Ovary (tissue), 9 donors: ENCODE results near the gene PNMA8B. TPM values are rescaled to one million over a fixed set of nuclear protein-coding genes. Genes with fewer than 3 reads are reported as not detected.

Experiments
- DNase-seq, 5 donors: peaks; one replicate each; pipeline ENCODE4 v3.0.0-alpha.2; 2019 to 2020
- H3K27ac ChIP-seq, 2 donors: fragments of 200-600 bp; one replicate each; pipeline versions ENCODE4 v1.5.1 to v1.8.0; 2019 to 2022
- H3K27me3 ChIP-seq: fragments of 200-600 bp; one replicate; pipeline ENCODE4 v1.8.0; 2022
- H3K36me3 ChIP-seq: fragments of 200-600 bp; sonication (generic); one replicate; pipeline ENCODE4 v1.5.1; 2019
- H3K4me1 ChIP-seq: one replicate; pipeline ENCODE4 v1.8.1; 2013; ENCODE audit warnings: mild to moderate bottlenecking, moderate library complexity; ENCODE audit not compliant: insufficient read depth
- H3K4me3 ChIP-seq: fragments of 200-600 bp; sonication (generic); one replicate; pipeline ENCODE4 v1.5.1; 2017
- H3K9me3 ChIP-seq, 2 donors: fragments of 200-600 bp in 1 of 2; sonication (generic) in 1 of 2; one replicate each; pipeline versions ENCODE4 v1.5.1 to v1.8.1; 2013 to 2019; ENCODE audit warnings: mild to moderate bottlenecking in 1 of 2, moderate library complexity in 1 of 2
- CTCF ChIP-seq, 3 donors: fragments of 450-650 bp in 2 of 3; fragments of 200-600 bp in 1 of 3; IDR thresholded peaks; one replicate each; pipeline versions ENCODE4 v1.5.1 to v1.8.0; 2016 to 2022; ENCODE audit warnings: antibody characterized with exemption in 3 of 3, mild to moderate bottlenecking in 1 of 3
- EP300 ChIP-seq: sonication (generic); formaldehyde crosslinking; IDR thresholded peaks from one replicate; pipeline ENCODE4 v1.6.1; 2017; ENCODE audit warnings: antibody characterized with exemption
- POLR2A ChIP-seq: fragments of 450-650 bp; IDR thresholded peaks from one replicate; pipeline ENCODE4 v1.6.1; 2017; ENCODE audit warnings: antibody characterized with exemption, mild to moderate bottlenecking, moderate library complexity
- WGBS, 3 donors: extraction: QIAGEN DNeasy Blood & Tissue Kit in 1 of 3; methylation state at CpG; one replicate each; pipeline versions ENCODE4 v1.1.5 to v1.1.7; 2013 to 2017; 5-methylcytosine and 5-hydroxymethylcytosine counted together
- intact Hi-C, 4 donors: fragments of 100-400 bp; cut with DNase I; formaldehyde crosslinking; loops; one replicate each; pipeline versions ENCODE4 v1.11.0 to v1.15.1; 2022 to 2023
- polyA plus RNA-seq, 2 donors: library from polyadenylated mRNA; stranded (reverse); fragments of 200-250 nt in 1 of 2; fragments of 350-450 nt in 1 of 2; fragmentation: Illumina TruSeq in 1 of 2; extraction: RNeasy Lipid Tissue Mini Kit (QIAGEN cat#74804) in 1 of 2; gene quantifications; one replicate each; pipeline ENCODE4 v1.2.3, GENCODE V29; 2013 to 2014
- total RNA-seq, 7 donors: library from RNA; depleted of rRNA in 2 of 7; stranded (reverse); fragments of >200 nt in 2 of 7; fragmentation: NEBNext Ultra II Directional in 3 of 7; extraction: Animal tissue kit (Norgen Biotek cat#: 25700) in 3 of 7; gene quantifications; one replicate each; pipeline versions ENCODE4 v1.1.0 to v1.2.4, GENCODE V29; 2016 to 2023
- donor health status: DM: no; HTN: no; CAD: no; lungs with moderate emphysema.
- donor health status: DM: no; HTN: no; CAD: no.
- donor health status: Bipolar disorder and iron deficiency.
- donor health status: DM: yes; HTN: yes; CAD: no.
- donor health status: DM: no; HTN: no; CAD: no.
- donor health status: DM: yes; HTN: yes; CAD: no.

PNMA8B gene
- total and polyA plus RNA-seq, 9 donors = 0.97 to 10.6 (median 5.3) TPM

GRCh38 chr19:46446021-46446420 lies 49.6 kb downstream of the PNMA8B start:
- Histone ChIP-seq H3K4me1 (peaks cover 13% of the 10 kb centered on the region), H3K9me3 (no peaks in the 10 kb centered on the region), H3K27me3 (no peaks in the 10 kb centered on the region), H3K4me3 (no peak overlapping the region), H3K27ac (no peak overlapping the region), H3K36me3 (no peaks in the 10 kb centered on the region)
- intact Hi-C loops = no loop called here
- no peak for DNase-seq
- WGBS, 3 donors = 84 to 87% (median 87%) methylated on average over 15 of the region's 15 CpGs
- TF ChIP-seq CTCF (IDR thresholded peaks at IDR 0.05) (no peak), EP300 (no peak), POLR2A (no peak)

- Histone ChIP-seq H3K27ac (peak overlapping the region in 1 of 2 donors; percentile 55), H3K4me3 (no peak overlapping the region), H3K27me3 (no peaks in the 10 kb centered on the region), H3K9me3 (no peaks in the 10 kb centered on the region), H3K36me3 (no peaks in the 10 kb centered on the region), H3K4me1 (peaks cover 13% of the 10 kb centered on the region)
- WGBS, 3 donors = 25 to 28% (median 25%) methylated on average over 8 of the region's 8 CpGs
- TF ChIP-seq CTCF (IDR thresholded peaks at IDR 0.05) (no peak), EP300 (no peak), POLR2A (no peak)
- DNase-seq = peak; percentile 67 to 80 (median 70)
- intact Hi-C loops = no loop called here
Observed at GRCh38 chr19:46442808-46443450, 52.7 kb downstream of the PNMA8B start.

GRCh38 chr19:46441866-46442265 lies 53.8 kb downstream of the PNMA8B start:
- H3K27ac ChIP-seq = peak overlapping the region in 1 of 2 donors; percentile 55
- H3K4me1 ChIP-seq = peaks cover 13% of the 10 kb centered on the region
- TF ChIP-seq POLR2A (no peak), EP300 (no peak), CTCF (IDR thresholded peaks at IDR 0.05) (no peak)
- DNase-seq = no peak
- H3K9me3 ChIP-seq = no peaks in the 10 kb centered on the region
- no peak overlapping the region for H3K4me3 ChIP-seq
- no peaks in the 10 kb centered on the region for H3K36me3 ChIP-seq
- intact Hi-C loops = no loop called here
- 5 to 10% (median 7%) methylated on average over 1 of the region's 1 CpG for WGBS, 3 donors
- no peaks in the 10 kb centered on the region for H3K27me3 ChIP-seq

Other genes starting within 250 kb of the PNMA8B start
- 10 to 100 TPM; 27.0 to 82.2 (median 57.7) TPM for gene HIF3A, start 198.8 kb downstream of the PNMA8B start, total RNA-seq
- gene HIF3A, start 198.8 kb downstream of the PNMA8B start, polyA plus RNA-seq = 10 to 100 TPM; 10.8 to 37.9 TPM
- 10 to 100 TPM; 34.5 to 63.4 (median 45.3) TPM for gene PPP5C, start 148.8 kb downstream of the PNMA8B start, total RNA-seq
- gene PPP5C, start 148.8 kb downstream of the PNMA8B start, polyA plus RNA-seq = 10 to 100 TPM; 33.1 to 79.2 TPM
- gene CCDC8, start 82.3 kb downstream of the PNMA8B start, total RNA-seq = 10 to 100 TPM; 29.3 to 82.6 (median 67.9) TPM
- gene CCDC8, start 82.3 kb downstream of the PNMA8B start, polyA plus RNA-seq = 10 to 100 TPM; 20.1 to 35.7 TPM
- under 1 TPM in 6 of 7 donors, not detected in 1; 0.25 to 0.82 (median 0.39) TPM for gene PNMA8C, start 66.9 kb downstream of the PNMA8B start, total RNA-seq
- gene PNMA8C, start 66.9 kb downstream of the PNMA8B start, polyA plus RNA-seq = under 1 TPM; 0.15 to 0.32 TPM
- gene PNMA8A, start 24.3 kb downstream of the PNMA8B start, total RNA-seq = 10 to 100 TPM in 6 of 7 donors, 1 to 10 TPM in 1; 8.8 to 35.3 (median 32.8) TPM
- gene PNMA8A, start 24.3 kb downstream of the PNMA8B start, polyA plus RNA-seq = 10 to 100 TPM in 1 of 2 donors, 1 to 10 TPM in 1; 9.9 to 13.2 TPM
- gene CALM3, start 105.5 kb upstream of the PNMA8B start, total RNA-seq = 100 to 1,000 TPM in 5 of 7 donors, 10 to 100 TPM in 2; 80.5 to 312 (median 225) TPM
- 100 to 1,000 TPM; 191 to 646 TPM for gene CALM3, start 105.5 kb upstream of the PNMA8B start, polyA plus RNA-seq
- 1 to 10 TPM in 3 of 7 donors, under 1 TPM in 4; 0.24 to 1.5 (median 0.71) TPM for gene PTGIR, start 129.2 kb upstream of the PNMA8B start, total RNA-seq
- 1 to 10 TPM in 1 of 2 donors, under 1 TPM in 1; 0.55 to 1.8 TPM for gene PTGIR, start 129.2 kb upstream of the PNMA8B start, polyA plus RNA-seq
- not detected for gene GNG8, start 140.3 kb upstream of the PNMA8B start, total RNA-seq
- not detected for gene GNG8, start 140.3 kb upstream of the PNMA8B start, polyA plus RNA-seq
- 10 to 100 TPM in 6 of 7 donors, 1 to 10 TPM in 1; 7.6 to 56.5 (median 20.8) TPM for gene DACT3, start 165.3 kb upstream of the PNMA8B start, total RNA-seq
- gene DACT3, start 165.3 kb upstream of the PNMA8B start, polyA plus RNA-seq = 10 to 100 TPM; 15.2 to 51.3 TPM
- gene PRKD2, start 221.2 kb upstream of the PNMA8B start, total RNA-seq = 10 to 100 TPM; 21.2 to 55.4 (median 46.6) TPM
- gene PRKD2, start 221.2 kb upstream of the PNMA8B start, polyA plus RNA-seq = 10 to 100 TPM; 17.7 to 29.7 TPM